K562 (cell line): Measurements from ENCODE around the gene ANKRD13A. TPM values are rescaled to one million over a fixed set of nuclear protein-coding genes. Genes with fewer than 3 reads are reported as not detected.
A peak's percentile ranks its signal among the peaks of the same experiment; 100 is the strongest.

ENCODE experiments used
- ASH1L ChIP-seq: fragments of 450-650 bp; IDR thresholded peaks from 2 replicates; pipeline ENCODE4 v1.6.1; 2018; ENCODE audit warnings: borderline replicate concordance, mild to moderate bottlenecking, low read depth; ENCODE audit not compliant: partially characterized antibody
- BDP1 ChIP-seq: IDR thresholded peaks from 3 replicates; pipeline ENCODE4 v1.6.1; 2011; ENCODE audit not compliant: insufficient read length, insufficient read depth
- CC2D1A ChIP-seq: fragments of 450-650 bp; IDR thresholded peaks from 2 replicates; pipeline ENCODE4 v1.6.1; 2017; ENCODE audit warnings: mild to moderate bottlenecking
- CEBPB ChIP-seq: fragments of 450-650 bp; IDR thresholded peaks from 2 replicates; pipeline ENCODE4 v1.6.1; 2016; ENCODE audit warnings: missing genetic modification characterization, missing compliant biosample characterization
- CHCHD3 ChIP-seq: fragments of 250-450 bp; sonication (Bioruptor Pico); IDR thresholded peaks from 2 replicates; pipeline ENCODE4 v2.1.2; 2022; ENCODE audit warnings: mild to moderate bottlenecking
- CHD1 ChIP-seq: fragments of 200-600 bp; sonication (generic); IDR thresholded peaks from one replicate; pipeline ENCODE4 v1.6.1; 2012; ENCODE audit warnings: mild to moderate bottlenecking, moderate library complexity, low read length, inconsistent platforms
- GTF2E2 ChIP-seq: fragments of 200-800 bp; sonication (Bioruptor generic); IDR thresholded peaks from 2 replicates; pipeline ENCODE4 v1.6.1; 2016; ENCODE audit warnings: missing genetic modification characterization, missing compliant biosample characterization
- HLTF ChIP-seq: fragments of 450-650 bp; IDR thresholded peaks from 2 replicates; pipeline ENCODE4 v1.6.1; 2016
- HSF4 ChIP-seq: fragments of 250-450 bp; sonication (Bioruptor Pico); IDR thresholded peaks from 2 replicates; pipeline ENCODE4 v2.1.2; 2022; ENCODE audit warnings: mild to moderate bottlenecking, moderate library complexity, borderline replicate concordance
- KAT8 ChIP-seq: fragments of 450-650 bp; IDR thresholded peaks from 2 replicates; pipeline ENCODE4 v1.6.1; 2016; ENCODE audit warnings: low read depth, mild to moderate bottlenecking
- MIER1 ChIP-seq: fragments of 450-650 bp; IDR thresholded peaks from 2 replicates; pipeline ENCODE4 v1.6.1; 2016; ENCODE audit warnings: antibody characterized with exemption, mild to moderate bottlenecking, low read depth
- NBN ChIP-seq: fragments of 450-650 bp; IDR thresholded peaks from 2 replicates; pipeline ENCODE4 v1.6.1; 2016; ENCODE audit warnings: low read depth, mild to moderate bottlenecking
- NFATC3 ChIP-seq: fragments of 450-650 bp; IDR thresholded peaks from 2 replicates; pipeline ENCODE4 v1.6.1; 2017; ENCODE audit warnings: mild to moderate bottlenecking
- NR4A1 ChIP-seq, 2 experiments: fragments of 250-450 bp in 1 of 2; fragments of 450-650 bp in 1 of 2; sonication (Bioruptor Pico) in 1 of 2; IDR thresholded peaks; 2 replicates each; pipeline versions ENCODE4 v1.4.0 to v1.6.1; 2016 to 2020; ENCODE audit warnings: mild to moderate bottlenecking in 2 of 2, missing compliant biosample characterization in 1 of 2, missing genetic modification characterization in 1 of 2, moderate library complexity in 1 of 2
- POLR2H ChIP-seq: IDR thresholded peaks from 2 replicates; pipeline ENCODE4 v1.6.1; 2016; ENCODE audit warnings: missing genetic modification characterization, low read depth, mild to moderate bottlenecking, control low read depth, missing compliant biosample characterization, moderate library complexity
- RBM34 ChIP-seq: fragments of 200-400 bp; formaldehyde crosslinking; IDR thresholded peaks from 2 replicates; pipeline ENCODE4 v1.6.1; 2018; ENCODE audit warnings: low read length, borderline replicate concordance; ENCODE audit not compliant: insufficient read depth
- TFAM ChIP-seq: fragments of 250-450 bp; sonication (Bioruptor Pico); conservative IDR thresholded peaks from 2 replicates; pipeline ENCODE4 v1.5.0; 2021; ENCODE audit warnings: mild to moderate bottlenecking, moderate library complexity
- ZFPM2 ChIP-seq: fragments of 250-450 bp; sonication (Bioruptor Pico); IDR thresholded peaks from 2 replicates; pipeline ENCODE4 v1.5.1; 2022; ENCODE audit warnings: mild to moderate bottlenecking
- ZNF174 ChIP-seq: fragments of 250-450 bp; sonication (Bioruptor Pico); IDR thresholded peaks from 2 replicates; pipeline ENCODE4 v1.4.0; 2020; ENCODE audit warnings: mild to moderate bottlenecking
- ZNF239 ChIP-seq: fragments of 250-450 bp; sonication (Bioruptor Pico); IDR thresholded peaks from 2 replicates; pipeline ENCODE4 v1.4.0; 2020; ENCODE audit warnings: mild to moderate bottlenecking
- ZNF282 ChIP-seq: sonication (generic); formaldehyde crosslinking; IDR thresholded peaks from 2 replicates; pipeline ENCODE4 v1.8.1; 2023; ENCODE audit warnings: missing genetic modification reagents
- ZNF583 ChIP-seq: fragments of 250-450 bp; sonication (Bioruptor Pico); IDR thresholded peaks from 2 replicates; pipeline ENCODE4 v1.4.0; 2020
- ZNF79 ChIP-seq: fragments of 250-450 bp; sonication (Bioruptor Pico); IDR thresholded peaks from 2 replicates; pipeline ENCODE4 v1.4.0; 2020; ENCODE audit warnings: low read depth, mild to moderate bottlenecking, moderate library complexity
- polyA plus RNA-seq, 8 experiments: library from polyadenylated mRNA; depleted of rRNA in 4 of 8; stranded (reverse) in 5 of 8; unstranded in 3 of 8; fragments of >200 nt; fragmentation: Nextera tagmentation in 2 of 8; fragmentation: Illumina TruSeq in 1 of 8; extraction: Ambion mirVana in 2 of 8; extraction: Trizol in 1 of 8; gene quantifications; 2 replicates each; pipeline versions ENCODE4 v1.2.1 to v1.2.3, GENCODE V29; 2011 to 2014; ENCODE audit warnings: inconsistent platforms in 1 of 8, missing spikeins in 1 of 8
- total RNA-seq, 7 experiments: library from RNA; depleted of rRNA in 6 of 7; stranded (reverse); fragments of >200 nt in 6 of 7; fragmentation: Illumina TruSeq in 2 of 7; extraction: Trizol in 2 of 7; gene quantifications; 2 replicates each; pipeline versions ENCODE4 v1.2.1 to v1.2.3, GENCODE V29; 2011 to 2021; ENCODE audit warnings: low replicate concordance in 1 of 7
- TF ChIP-seq, protein P1 (sequence below): sonication (generic); formaldehyde crosslinking; IDR thresholded peaks from 2 replicates; pipeline ENCODE4 v1.8.1; 2023; ENCODE audit warnings: mild to moderate bottlenecking, missing genetic modification reagents
- TF ChIP-seq, protein P2 (sequence below), 3 experiments: fragments of 200-800 bp in 1 of 3; fragments of 250-450 bp in 1 of 3; fragments of 450-650 bp in 1 of 3; sonication (Bioruptor Pico) in 1 of 3; sonication (Bioruptor generic) in 1 of 3; formaldehyde crosslinking in 1 of 3; IDR thresholded peaks; 2 replicates each; pipeline versions ENCODE4 v1.6.1 to v1.8.0; 2016 to 2022; ENCODE audit warnings: mild to moderate bottlenecking in 2 of 3, missing genetic modification characterization in 2 of 3, missing compliant biosample characterization in 1 of 3, moderate library complexity in 1 of 3

Gene ANKRD13A
- total and polyA plus RNA-seq, 9 of the 15 experiments (the other 6 are each of a cell fraction or from before 2014, with no cell fraction given) = 5.0 to 55.0 (median 41.5) TPM

DNA sequence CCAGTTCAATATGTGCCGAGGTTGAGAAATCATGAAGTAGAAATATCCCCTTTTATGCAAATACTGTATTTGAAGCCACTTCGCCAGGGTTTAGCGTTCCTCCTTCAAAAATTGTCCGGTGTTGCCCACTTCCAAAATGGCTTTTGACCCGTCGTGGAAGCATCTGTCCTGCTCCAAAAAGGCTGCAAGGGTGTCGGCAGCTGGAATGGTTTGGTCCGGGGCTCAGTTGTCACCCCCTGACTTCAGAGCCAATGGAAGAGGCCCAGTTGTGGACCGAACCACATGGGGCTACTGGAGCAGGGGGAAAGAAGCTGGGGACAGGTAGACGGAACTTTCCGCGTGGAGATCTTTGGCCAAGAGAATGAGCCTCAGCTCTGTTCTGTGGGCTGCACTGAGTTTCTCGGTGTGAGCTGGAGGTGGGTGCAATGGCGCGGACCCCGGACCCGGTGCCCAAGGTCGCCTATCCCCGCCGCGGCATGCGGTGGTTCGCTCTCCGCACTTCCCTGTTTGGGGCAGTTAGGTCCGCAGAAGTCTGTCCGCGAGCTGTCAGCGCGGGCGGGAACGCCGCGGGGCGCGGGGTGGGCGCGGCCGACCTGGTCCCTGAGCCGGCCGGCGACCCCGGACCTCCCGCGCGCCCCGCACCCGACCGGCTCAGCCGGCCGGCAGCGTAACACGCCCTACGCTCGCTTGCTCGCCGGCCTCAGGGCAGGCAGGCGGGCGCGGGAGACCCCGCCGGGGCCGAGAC, at the start of gene ANKRD13A (continued):
- TF ChIP-seq MIER1 = peak; percentile 84
- TF ChIP-seq ZNF239 (CRISPR knock-in tag) = 0 out of 2 replicates have a peak, but pooled peaks have one; percentile 4
- TF ChIP-seq, protein P1, sequence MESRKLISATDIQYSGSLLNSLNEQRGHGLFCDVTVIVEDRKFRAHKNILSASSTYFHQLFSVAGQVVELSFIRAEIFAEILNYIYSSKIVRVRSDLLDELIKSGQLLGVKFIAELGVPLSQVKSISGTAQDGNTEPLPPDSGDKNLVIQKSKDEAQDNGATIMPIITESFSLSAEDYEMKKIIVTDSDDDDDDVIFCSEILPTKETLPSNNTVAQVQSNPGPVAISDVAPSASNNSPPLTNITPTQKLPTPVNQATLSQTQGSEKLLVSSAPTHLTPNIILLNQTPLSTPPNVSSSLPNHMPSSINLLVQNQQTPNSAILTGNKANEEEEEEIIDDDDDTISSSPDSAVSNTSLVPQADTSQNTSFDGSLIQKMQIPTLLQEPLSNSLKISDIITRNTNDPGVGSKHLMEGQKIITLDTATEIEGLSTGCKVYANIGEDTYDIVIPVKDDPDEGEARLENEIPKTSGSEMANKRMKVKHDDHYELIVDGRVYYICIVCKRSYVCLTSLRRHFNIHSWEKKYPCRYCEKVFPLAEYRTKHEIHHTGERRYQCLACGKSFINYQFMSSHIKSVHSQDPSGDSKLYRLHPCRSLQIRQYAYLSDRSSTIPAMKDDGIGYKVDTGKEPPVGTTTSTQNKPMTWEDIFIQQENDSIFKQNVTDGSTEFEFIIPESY (CRISPR knock-in tag) = peak; percentile 80
- TF ChIP-seq ASH1L = peak; percentile 95
- no peak; the same call in none of the 2 replicates for TF ChIP-seq NBN
- no peak; the same call in 1 of the 2 replicates for TF ChIP-seq HLTF
- TF ChIP-seq ZNF174 (CRISPR knock-in tag) = no peak
- TF ChIP-seq HSF4 (CRISPR knock-in tag) = no peak
- TF ChIP-seq CHCHD3 = no peak
- TF ChIP-seq ZNF79 (CRISPR knock-in tag) = no peak
- TF ChIP-seq CC2D1A = no peak
- no peak for TF ChIP-seq RBM34
- TF ChIP-seq GTF2E2 (tag) = no peak
- no peak for TF ChIP-seq KAT8
- no peak for TF ChIP-seq NFATC3
- no peak for TF ChIP-seq ZNF282 (CRISPR knock-in tag)
- TF ChIP-seq, protein P2, sequence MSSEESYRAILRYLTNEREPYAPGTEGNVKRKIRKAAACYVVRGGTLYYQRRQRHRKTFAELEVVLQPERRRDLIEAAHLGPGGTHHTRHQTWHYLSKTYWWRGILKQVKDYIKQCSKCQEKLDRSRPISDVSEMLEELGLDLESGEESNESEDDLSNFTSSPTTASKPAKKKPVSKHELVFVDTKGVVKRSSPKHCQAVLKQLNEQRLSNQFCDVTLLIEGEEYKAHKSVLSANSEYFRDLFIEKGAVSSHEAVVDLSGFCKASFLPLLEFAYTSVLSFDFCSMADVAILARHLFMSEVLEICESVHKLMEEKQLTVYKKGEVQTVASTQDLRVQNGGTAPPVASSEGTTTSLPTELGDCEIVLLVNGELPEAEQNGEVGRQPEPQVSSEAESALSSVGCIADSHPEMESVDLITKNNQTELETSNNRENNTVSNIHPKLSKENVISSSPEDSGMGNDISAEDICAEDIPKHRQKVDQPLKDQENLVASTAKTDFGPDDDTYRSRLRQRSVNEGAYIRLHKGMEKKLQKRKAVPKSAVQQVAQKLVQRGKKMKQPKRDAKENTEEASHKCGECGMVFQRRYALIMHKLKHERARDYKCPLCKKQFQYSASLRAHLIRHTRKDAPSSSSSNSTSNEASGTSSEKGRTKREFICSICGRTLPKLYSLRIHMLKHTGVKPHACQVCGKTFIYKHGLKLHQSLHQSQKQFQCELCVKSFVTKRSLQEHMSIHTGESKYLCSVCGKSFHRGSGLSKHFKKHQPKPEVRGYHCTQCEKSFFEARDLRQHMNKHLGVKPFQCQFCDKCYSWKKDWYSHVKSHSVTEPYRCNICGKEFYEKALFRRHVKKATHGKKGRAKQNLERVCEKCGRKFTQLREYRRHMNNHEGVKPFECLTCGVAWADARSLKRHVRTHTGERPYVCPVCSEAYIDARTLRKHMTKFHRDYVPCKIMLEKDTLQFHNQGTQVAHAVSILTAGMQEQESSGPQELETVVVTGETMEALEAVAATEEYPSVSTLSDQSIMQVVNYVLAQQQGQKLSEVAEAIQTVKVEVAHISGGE (CRISPR knock-in tag; IDR thresholded peaks at IDR 0.05) = peak in 2 of 3 experiments; percentile 6 to 88; a peak in 2 of 6 replicates
- TF ChIP-seq TFAM (CRISPR knock-in tag) = no peak
- no peak for TF ChIP-seq NR4A1 (CRISPR knock-in tag; IDR thresholded peaks at IDR 0.05)
- TF ChIP-seq NR4A1 (tag; IDR thresholded peaks at IDR 0.05) = peak; percentile 53
- TF ChIP-seq BDP1 = no peak
- TF ChIP-seq POLR2H (tag) = peak; percentile 67
- peak; percentile 69 for TF ChIP-seq CHD1
- TF ChIP-seq ZNF583 = 0 out of 2 replicates have a peak, but pooled peaks have one; percentile 70
- peak; percentile 69 for TF ChIP-seq CEBPB (tag)
- no peak for TF ChIP-seq ZFPM2 (CRISPR knock-in tag)
